NCI-H1930 (cell line): Measurements from ENCODE around the gene SYNE1.
"Not testable (repeated sequence)": the region's sequence is repeated elsewhere in the genome, so short reads cannot be mapped to it uniquely, and the experiment has no call there.

Experiments
- DNase-seq, 2 experiments: peaks; one replicate each; lab custom pipeline; 2025; lab: John Stamatoyannopoulos, UW

Gene SYNE1

DNA sequence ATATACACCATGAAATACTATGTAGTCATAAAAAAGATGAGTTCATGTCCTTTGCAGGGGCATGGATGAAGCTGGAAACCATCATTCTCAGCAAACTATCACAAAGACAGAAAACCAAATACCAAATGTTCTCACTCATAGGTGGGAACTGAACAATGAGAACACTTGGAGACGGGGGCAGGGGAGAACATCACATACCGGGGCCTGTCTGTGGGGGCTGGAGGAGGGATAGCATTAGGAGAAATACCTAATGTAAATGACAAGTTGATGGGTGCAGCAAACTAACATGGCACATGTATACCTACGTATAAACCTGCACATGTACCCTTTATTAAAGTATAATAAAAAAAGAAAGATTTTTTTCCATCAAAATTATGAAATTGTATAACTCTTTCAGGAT lies 22.4 kb downstream of the SYNE1 start:
- not testable (repeated sequence) for DNase-seq

DNA sequence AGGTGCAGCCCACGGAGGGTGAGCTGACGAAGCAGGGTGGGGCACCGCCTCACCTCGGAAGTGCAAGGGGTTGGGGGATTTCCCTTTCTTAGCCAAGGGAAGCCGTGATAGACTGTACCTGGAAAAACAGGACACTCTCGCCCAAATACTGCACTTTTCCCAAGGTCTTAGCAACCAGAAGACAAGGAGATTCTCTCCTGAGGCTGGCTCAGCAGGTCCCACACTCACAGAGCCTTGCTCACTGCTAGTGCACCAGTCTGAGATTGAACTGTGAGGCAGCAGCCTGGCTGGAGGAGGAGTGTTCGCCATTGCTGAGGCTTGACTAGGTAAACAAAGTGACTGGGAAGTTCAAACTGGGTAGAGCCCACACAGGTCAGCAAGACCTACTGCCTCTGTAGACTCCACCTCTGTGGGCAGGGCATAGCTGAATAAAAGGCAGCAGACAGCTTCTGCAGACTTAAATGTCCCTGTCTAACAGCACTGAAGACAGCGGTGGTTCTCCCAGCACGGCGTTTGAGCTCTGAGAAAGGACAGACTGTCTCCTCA lies 28.0 kb downstream of the SYNE1 start:
- no peak for DNase-seq

DNA sequence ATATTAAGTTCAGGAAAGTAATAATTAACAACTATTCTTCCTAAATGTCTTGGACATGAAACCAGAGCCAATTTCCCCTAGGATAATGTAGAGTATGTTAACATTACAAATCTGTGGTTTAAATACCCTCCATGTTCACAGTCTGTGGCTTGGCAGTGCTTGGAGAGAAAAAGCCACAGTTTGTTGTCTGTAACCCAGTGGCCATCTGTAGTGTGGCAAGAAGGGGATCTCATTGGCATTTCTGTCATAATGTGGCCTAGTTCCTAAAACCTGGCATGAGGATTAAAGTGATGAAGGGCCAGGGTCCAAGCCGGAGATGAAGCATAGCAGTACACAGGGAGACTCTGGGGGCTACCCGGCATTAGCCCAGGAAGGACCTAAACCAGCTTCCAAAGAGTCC lies 31.2 kb downstream of the SYNE1 start:
- no peak for DNase-seq

DNA sequence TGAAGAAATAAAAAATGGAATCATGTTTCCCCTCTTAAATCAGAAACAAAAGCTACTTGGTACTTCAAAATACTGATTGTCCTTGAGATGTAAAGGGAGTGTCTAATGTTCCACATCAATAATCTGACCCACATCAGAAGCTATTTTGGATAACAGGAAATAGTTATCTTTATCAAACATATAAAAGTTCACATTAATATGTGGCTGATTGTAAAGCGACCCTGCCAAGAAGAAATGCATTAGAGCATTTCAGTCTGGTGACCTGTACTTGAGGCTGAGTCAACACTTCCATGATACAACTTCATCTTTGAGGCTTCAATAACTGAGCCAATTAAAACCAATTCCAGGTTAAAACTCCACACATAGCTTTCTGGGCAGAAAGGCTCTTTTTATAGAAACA lies 31.8 kb downstream of the SYNE1 start:
- no peak for DNase-seq

DNA sequence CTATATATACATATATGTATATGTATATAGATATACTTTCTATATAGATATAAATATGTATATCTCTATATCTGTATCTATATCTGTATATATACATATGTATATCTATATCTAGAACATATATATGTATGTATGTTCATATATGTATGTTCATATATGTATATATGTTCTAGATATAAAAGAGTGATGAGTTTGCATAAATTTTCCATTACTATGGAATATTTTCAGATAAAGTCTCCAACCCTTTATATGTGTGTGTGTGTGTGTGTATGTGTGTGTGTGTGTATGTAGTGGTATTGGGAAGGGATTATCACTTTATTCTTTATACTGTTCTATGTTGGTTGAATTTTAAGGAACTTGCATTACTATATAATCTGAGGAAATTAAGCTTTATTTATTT lies 33.3 kb downstream of the SYNE1 start:
- no peak for DNase-seq

DNA sequence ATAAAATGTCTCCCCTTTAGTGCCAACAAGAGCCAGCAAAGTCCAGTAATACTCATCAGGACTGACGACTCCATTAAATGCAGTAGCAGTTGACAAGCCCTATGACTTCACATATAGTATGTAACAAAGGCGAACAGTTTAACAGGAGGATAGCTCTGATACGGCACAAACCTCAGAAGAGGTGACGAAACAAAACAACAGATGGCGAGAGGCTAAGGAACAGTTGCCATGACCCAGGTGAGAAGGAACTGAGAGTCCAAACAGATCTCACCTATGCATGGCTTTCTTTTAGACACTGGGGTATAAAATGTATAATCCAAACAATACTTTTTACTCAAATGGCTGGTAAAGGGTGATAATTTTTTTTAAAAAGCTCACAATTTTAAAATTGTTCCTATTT lies 37.1 kb downstream of the SYNE1 start:
- no peak for DNase-seq

DNA sequence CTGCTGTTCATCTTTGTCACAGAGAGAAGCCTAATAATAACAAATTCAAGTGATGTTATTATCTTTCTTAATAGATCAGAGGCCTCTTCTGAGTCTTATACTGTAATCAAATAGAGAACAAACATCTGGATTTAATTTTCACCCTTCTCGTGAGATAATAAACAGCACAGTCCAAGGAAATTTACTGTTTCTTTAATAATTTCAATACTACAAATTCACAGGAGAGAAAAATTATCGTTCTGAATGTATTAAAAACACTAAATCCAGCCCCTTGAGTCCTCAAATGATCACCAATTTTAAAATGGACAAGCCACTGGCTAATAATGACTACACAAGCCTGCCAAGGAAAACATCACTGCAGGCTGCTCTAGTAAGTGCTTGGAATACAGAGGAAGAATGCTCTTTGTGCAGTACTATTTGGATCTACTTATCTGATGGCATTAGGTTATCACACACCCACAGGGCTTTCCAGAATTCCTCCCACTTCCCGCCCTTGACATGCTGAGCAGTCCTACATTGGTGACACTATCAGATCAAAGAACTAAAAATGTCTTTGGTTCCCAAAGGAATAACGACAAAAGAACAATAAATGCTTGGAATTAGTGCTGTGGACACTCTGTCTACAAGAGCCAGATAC lies 38.1 kb downstream of the SYNE1 start:
- no peak for DNase-seq

DNA sequence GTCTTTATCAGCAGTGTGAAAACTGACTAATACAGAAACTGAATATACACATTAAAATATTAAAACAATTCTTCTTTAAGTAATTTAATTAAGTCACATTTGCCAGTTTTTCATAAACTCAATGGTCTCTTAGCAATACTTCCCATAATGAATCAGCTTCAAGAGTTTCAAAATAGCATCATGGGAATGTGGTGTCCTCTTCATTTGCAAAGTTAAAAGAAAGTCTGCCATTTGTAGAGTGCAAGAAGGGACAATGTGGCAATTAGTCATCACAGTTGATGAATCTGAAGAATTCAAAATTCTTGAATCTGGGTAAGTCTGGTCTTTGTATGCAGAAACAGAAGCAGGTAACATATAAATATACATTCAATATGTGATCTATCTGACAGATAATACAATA lies 38.7 kb downstream of the SYNE1 start:
- no peak for DNase-seq

DNA sequence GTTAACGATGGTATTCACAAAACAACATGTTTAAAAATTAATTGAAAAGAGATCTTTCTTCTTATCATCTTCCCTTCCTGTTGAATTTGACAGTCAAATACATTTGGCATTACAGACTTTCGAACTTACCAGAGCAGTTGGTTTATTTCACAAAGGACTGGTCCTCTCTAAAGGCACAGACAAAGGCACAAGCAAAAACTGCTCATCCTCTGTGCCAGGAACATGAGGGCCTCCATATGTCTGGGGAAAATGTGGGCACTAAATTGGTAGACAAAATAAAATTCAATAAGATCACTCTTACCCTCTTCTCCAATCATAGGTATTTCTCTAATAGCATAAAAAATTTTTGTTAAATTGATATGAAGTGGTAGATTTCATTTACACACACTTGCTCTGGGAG lies 40.4 kb downstream of the SYNE1 start:
- DNase-seq, result no peak

DNA sequence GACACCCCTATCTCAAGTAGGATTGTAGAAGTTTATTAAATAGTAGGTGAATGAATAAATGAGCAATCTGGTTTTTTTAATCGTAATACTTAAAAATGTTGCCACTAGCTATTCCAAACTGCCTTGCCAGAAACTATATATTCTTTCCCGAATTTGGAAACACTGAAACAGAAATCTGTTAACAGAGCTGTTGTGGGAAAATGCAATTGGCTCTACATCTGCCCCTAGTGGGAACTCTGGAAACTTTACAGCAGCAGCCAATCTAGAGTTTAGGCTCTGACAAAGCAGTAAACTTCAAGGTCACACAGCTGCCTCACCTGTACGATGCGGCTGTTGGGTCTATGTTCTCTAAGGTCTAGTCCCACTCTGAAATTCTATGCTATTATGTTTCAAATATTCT lies 41.7 kb downstream of the SYNE1 start:
- no peak for DNase-seq

DNA sequence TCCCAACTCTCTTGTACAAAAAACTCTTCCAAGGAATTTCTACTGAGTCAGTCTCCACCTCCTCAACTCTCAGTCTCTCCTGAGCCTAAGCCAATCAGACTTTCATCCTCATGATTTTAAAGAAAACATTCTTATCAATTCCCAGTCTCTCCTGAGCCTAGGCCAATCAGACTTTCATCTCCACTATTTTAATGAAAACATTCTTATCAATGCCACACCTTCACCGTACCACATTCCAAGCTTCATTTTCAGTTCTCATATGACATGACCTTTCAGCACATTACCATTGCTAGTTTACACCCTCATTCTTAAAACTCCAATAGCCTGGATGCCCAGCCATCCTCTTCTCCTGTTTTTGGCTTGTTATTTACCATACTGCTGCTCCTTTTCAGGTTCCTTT lies 42.5 kb downstream of the SYNE1 start:
- DNase-seq, result no peak

DNA sequence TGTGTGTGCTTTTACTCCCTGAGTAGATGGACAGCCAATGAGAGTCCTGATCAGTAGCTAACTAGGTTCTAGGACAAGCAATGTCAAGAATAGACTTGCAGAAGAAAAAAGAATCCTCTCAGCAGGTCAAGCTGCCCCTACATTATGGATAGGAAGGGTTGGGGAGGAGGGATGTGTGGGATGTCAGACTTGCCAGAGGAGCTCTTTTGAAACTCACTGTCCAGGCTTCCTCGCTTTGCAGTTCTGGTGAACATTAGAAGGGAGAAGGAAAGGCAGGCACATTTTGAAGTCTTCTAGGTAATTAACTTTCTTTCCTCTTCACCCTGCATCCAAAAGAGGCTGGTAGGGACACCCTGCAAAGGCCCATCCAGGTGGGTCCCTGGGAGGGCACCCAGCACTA lies 48.7 kb downstream of the SYNE1 start:
- DNase-seq, result no peak

DNA sequence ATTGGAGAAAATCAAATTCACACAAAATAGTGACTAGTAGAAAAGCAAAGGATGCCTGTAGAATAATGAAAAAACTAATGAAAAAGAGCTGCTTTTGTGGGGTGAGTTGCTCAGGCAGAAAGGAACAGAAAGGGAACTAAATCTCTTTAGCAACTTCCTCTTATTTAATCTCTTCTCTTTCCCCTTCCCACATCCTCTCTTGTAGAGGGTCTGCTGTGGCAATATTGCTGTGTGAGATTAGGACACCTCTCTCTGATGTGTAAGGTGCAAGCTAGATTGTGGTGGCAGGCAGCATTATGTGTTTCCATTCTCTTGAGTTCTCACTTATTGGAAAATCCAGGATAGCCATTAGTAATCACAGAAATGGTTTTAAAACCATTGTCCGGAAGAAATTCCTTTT lies 49.7 kb downstream of the SYNE1 start:
- no peak for DNase-seq

DNA sequence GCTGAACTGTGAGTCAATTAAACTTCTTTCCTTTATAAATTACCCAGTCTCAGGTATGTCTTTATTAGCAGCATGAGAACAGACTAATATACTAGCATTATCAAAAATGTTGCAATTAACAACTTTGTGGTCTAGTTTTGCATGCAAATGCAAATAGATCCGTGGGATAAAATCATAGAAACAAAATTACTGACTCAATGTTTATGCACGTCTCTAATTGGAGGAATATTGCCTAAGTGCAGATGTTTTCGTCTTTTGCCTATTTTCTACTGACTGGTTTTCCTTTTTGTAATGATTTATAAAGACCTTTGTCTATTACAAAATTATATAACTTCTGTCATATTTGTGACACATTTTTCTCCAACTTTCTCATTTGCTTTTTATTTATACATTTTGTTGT lies 51.9 kb downstream of the SYNE1 start:
- DNase-seq, result no peak

DNA sequence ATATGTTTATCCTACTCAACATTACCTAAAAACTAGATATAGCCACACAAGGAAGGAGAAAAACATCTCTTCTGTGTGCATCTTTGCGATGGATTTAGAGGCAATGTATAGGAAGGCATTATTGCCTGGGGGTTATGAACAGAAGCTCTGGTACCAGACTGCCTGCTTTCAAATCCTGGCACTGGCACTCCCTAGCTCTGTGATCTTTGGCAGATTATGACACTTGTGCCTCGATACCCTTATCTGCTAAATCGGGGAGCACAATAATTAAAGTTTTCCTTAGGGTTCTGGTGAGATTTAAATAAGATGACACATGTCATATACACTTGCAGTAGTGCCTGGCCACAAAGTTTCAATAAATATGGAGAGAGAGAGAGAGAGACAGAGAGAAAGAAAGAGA lies 53.3 kb downstream of the SYNE1 start:
- no peak for DNase-seq

DNA sequence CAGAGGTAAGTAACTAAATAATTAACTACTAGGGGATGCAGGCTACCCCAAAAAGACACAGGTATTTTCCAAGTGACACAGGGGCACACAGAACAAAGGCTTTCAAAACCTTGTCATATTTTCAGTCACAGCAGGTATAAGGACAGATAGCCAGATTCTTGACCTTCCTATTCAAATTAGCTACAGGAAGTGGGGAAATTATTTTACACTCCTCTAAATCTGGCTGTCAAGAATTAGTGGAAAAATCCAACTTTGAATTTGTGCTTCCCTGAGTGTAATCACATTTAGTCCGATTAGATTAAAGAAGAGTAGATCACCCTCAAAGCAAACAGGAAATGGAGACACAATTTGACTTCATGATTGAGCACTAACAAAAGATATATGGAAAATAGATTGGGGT lies 60.6 kb downstream of the SYNE1 start:
- DNase-seq, result no peak

DNA sequence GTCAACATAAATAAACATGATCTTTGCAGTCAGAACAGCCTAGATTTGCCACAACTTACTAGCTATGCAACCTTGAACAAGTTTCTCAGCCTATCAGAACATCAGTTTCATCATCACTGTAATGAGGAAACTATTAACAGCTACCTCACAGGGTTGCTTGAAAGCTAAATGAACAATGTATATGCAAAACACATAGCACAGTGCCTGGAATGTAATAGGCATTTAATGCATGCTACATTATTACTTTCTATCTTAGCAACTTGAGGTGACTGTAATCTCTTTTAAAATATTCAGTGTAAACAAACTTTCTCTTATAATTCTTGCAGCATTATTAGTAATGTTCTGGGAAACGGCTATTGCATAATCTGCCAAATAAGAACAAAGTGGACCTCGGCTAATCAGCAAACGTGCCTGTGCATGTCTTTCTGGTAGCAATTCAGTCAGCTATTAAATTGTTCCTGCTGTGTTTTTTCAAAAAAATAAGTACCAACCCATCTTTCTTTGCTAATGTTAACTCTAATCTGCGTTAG lies 61.5 kb downstream of the SYNE1 start:
- DNase-seq, result no peak

DNA sequence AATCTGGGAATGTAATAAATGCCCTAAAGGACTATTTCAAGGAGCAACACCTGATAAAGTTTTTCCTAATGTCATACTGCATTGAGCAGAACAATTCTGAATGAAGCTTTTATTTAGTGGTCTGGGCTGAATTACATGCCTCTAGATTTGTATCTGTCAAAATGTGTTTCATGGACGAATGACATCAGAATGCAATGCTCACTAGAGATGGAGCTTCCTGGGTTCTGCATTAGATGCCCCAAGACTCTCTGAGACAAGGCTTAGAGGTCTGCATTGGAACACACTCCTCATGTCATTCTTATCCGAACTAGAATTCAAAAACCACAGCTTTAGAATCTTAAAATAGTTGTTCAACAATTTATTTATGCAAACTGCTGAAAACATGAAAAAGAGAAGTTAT lies 62.0 kb downstream of the SYNE1 start:
- DNase-seq, result no peak

DNA sequence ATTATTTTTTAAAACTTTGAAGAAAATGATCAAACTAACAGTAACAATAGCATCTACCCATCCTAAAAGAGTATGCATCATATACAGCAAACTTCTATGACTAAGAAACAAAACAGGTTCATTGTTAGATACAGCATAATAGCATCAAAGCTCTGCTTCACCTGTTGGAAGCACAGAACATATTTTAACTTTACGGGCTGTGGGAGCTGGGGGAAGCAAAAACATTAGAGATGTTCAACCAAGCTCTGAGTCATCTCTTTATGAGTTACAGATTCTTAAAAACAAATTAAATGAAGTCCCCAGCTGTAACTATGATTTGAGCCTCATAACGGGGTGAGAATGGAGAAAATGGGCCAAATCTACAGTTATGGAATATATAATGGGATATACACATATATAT lies 63.4 kb downstream of the SYNE1 start:
- DNase-seq, result no peak

DNA sequence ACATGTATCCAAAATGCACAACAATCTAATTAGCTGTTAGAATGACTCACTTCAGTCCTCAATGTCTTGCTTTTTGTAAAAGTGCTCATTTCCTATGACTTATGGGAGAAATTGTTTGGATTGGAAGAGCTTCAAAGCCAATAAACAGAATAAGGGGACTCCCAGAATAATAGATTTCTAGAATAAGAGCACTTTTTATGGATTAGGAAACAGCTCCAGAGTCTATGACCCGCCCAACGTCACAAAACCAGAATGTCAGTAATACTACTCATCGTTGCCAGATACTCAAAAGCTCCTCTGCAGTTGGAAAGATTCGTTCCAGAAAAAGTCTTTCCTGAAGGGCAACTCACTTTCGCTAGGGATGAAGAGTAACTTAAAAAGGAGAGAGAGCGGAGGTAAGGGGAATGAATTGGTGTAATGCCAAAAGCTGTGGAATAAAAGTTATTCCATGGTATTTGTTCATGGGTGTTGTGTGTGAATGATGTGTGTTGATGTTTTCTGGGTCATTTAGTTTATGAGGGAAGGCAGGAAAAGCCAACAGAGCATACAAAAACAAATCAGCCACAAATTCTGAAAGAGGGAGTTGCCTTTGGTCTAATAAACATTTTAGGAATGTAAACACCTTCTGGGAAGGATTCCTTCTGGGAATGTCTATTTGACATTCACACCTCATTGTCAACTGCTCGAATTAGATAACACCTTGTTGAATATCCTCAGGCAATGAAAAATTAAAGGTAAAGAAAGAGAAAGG lies 64.6 kb downstream of the SYNE1 start:
- no peak for DNase-seq

DNA sequence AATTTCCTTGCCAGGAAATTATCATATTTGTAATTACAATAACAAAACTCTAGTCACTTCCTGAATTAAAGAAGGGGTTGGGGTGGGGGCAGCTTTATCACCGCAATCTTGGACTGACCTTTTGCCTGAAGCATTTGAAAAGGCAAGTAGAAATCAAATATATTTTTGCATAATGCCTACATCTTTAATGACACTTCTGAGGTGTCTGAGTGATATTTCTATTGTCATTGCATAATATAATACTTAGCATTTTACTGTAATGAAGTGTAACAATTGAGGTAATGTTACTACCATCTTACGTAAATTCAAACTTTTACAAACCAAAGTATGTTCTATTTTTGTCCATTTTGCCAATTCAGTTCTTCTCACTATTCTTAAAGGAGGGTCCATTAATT lies 65.2 kb downstream of the SYNE1 start:
- DNase-seq, result no peak

DNA sequence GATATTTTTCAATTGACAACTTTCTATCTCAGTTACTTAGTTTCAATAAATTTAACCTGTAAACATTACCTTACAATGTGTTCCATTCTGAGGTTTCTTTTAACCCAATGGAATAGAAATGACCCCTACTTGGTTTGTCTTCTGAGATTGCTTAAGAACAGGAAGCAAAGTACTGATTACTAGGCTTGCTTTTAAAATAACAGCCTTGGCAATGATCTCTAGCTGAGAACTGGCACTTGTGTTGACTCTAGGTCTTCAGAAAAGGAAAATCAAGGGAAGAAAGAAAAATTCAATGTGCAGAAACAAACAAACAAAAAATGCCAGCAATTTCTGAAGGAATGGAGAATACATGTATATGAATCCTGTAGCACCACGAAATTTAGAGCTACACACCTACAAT lies 66.1 kb downstream of the SYNE1 start:
- DNase-seq, result no peak

DNA sequence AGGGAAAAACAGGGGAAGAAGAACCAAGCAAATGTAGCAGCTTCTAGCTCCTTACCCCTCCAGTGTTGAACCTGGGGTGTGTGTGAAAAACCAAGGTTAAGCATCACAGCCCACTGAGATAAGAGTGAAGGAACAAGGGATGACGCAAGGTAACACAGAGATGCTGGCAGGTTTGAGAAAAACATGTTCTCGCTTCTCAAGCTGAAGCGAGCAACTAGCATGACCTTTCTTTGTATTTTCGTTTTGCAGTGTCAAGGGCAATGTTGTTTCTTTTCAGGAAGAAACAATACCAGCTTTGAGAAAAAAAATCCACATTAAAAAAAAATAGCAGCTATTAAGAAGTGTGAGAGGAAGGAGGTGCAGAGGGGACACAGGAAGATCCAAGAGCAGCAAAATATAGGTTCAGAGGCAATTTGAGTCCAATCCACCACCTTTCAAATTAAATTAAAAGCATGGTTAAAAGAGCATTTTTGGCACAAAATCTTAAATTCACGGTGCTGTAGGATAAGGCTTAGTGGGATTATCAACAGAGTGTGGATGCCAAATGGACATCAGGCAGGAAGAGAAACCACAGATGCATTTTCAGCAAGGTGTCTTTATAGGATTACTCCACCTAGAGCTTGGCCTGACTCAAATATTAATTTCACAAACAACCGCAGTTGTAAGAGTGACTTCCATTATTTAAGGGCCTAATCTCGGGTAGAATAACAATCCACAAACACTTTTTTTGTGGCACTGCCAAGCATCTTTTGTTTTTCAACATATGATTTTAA lies 70.9 kb downstream of the SYNE1 start:
- no peak for DNase-seq
